Liver (tissue), 3 donors: Measurements from ENCODE around the gene IL6.

Experiments
- GABPA ChIP-seq, 2 donors: IDR thresholded peaks in 1 of 2; conservative IDR thresholded peaks in 1 of 2; 2 replicates each; pipeline ENCODE4 v1.6.1; 2016; ENCODE audit warnings: antibody characterized with exemption in 2 of 2, mild to moderate bottlenecking in 1 of 2, moderate library complexity in 1 of 2
- SP1 ChIP-seq: IDR thresholded peaks from 2 replicates; pipeline ENCODE4 v1.6.1; 2018; ENCODE audit warnings: antibody characterized with exemption, mild to moderate bottlenecking
- TAF1 ChIP-seq: conservative IDR thresholded peaks from 2 replicates; pipeline ENCODE4 v1.6.1; 2016; ENCODE audit warnings: antibody characterized with exemption, mild to moderate bottlenecking
- YY1 ChIP-seq: IDR thresholded peaks from 2 replicates; pipeline ENCODE4 v1.6.1; 2016; ENCODE audit warnings: antibody characterized with exemption, mild to moderate bottlenecking
- TF ChIP-seq, protein P1 (sequence below): fragments of 150-350 bp; IDR thresholded peaks from 2 replicates; pipeline ENCODE4 v1.5.1; 2017; ENCODE audit warnings: improper control_type of control experiment, low read depth, low read length; ENCODE audit not compliant: missing input control
- TF ChIP-seq, protein P2 (sequence below): IDR thresholded peaks from 2 replicates; pipeline ENCODE4 v1.6.1; 2016; ENCODE audit warnings: antibody characterized with exemption, mild to moderate bottlenecking
- donor health status: healthy.
- donor health status: healthy.

DNA sequence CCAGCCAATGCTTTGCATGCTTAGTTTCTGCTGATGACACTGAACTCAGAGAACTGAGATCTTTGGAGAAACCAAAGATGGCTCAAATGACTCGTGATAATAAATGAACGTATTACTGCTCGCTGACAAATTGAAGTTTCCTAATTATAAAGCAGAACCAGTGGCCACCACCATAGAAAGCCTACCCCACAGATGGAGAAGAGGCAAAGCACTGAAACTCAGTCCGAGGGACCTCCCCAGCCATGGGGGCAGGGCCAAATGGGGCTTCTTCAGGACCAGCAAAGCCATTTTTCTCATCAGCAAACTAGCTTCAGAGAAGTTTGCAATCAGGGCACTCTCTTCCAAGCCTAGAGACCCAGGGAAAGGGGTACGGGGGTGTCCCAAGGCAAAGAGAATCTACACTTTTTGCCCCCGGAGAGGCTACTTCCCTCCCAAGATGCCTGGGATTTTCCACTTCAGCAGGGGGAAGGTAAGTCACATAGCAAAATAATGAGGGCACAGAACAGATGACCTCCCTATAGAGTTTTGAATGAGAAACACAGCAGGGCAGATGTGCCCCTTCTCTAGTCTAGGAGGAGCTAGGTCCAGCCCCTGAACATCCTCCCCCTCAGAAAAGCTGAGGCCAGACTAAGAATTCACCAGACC, 4.3 kb upstream of the IL6 start:
- TF ChIP-seq, protein P1, sequence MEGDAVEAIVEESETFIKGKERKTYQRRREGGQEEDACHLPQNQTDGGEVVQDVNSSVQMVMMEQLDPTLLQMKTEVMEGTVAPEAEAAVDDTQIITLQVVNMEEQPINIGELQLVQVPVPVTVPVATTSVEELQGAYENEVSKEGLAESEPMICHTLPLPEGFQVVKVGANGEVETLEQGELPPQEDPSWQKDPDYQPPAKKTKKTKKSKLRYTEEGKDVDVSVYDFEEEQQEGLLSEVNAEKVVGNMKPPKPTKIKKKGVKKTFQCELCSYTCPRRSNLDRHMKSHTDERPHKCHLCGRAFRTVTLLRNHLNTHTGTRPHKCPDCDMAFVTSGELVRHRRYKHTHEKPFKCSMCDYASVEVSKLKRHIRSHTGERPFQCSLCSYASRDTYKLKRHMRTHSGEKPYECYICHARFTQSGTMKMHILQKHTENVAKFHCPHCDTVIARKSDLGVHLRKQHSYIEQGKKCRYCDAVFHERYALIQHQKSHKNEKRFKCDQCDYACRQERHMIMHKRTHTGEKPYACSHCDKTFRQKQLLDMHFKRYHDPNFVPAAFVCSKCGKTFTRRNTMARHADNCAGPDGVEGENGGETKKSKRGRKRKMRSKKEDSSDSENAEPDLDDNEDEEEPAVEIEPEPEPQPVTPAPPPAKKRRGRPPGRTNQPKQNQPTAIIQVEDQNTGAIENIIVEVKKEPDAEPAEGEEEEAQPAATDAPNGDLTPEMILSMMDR: no peak
- TF ChIP-seq TAF1 (no peak), SP1 (no peak), GABPA (IDR thresholded peaks at IDR 0.05 in 1 of 2, conservative IDR thresholded peaks at IDR 0.05 in 1 of 2) (no peak), YY1 (no peak)
- TF ChIP-seq, protein P2, sequence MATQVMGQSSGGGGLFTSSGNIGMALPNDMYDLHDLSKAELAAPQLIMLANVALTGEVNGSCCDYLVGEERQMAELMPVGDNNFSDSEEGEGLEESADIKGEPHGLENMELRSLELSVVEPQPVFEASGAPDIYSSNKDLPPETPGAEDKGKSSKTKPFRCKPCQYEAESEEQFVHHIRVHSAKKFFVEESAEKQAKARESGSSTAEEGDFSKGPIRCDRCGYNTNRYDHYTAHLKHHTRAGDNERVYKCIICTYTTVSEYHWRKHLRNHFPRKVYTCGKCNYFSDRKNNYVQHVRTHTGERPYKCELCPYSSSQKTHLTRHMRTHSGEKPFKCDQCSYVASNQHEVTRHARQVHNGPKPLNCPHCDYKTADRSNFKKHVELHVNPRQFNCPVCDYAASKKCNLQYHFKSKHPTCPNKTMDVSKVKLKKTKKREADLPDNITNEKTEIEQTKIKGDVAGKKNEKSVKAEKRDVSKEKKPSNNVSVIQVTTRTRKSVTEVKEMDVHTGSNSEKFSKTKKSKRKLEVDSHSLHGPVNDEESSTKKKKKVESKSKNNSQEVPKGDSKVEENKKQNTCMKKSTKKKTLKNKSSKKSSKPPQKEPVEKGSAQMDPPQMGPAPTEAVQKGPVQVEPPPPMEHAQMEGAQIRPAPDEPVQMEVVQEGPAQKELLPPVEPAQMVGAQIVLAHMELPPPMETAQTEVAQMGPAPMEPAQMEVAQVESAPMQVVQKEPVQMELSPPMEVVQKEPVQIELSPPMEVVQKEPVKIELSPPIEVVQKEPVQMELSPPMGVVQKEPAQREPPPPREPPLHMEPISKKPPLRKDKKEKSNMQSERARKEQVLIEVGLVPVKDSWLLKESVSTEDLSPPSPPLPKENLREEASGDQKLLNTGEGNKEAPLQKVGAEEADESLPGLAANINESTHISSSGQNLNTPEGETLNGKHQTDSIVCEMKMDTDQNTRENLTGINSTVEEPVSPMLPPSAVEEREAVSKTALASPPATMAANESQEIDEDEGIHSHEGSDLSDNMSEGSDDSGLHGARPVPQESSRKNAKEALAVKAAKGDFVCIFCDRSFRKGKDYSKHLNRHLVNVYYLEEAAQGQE: no peak
